ENCODE data around the gene VAV2. TPM values are rescaled to one million over a fixed set of nuclear protein-coding genes. Genes with fewer than 3 reads are reported as not detected.

Gene VAV2
- total RNA-seq, 3 donors from 2014 or later (not counting 1 experiment from before 2014, with no cell fraction given) = 3.9 to 5.1 (median 4.8) TPM

DNA sequence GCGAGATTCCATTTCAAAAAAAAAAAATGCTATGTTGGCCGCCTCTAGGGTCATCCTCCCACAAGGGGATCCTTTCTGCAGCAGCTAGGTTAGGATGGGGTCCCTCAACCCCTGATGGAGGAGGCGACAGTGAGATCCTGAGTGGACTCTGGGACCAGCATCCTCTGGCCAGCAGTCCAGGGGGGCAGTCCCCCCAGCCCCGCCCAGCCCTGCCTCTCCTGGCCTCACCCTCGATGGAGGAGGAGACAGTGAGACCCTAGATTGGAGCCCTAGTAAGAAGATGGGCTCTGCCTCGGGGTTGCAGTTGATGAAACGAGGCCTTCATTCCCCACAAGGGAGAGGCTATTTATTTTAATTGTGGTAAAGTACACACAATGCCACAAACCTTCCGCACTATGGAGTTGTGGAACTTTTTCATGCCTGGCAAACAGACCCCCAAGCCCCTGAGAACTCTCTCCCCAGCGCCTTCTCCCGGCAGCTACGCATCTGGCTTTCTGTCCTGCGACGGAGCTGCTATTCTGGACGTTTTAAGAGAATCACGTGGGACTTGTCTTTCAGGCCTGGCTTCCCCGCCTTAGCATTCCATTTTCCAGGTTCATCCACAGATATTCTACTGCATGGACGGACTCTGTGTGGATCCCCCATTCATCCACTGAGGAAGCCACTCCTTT, 15.8 kb downstream of the VAV2 start:
- H3K4me3 ChIP-seq (ENCODE audit: low read length) = no peak overlapping the region
- H3K9me3 ChIP-seq (ENCODE audit: control insufficient read depth, insufficient read depth, low read length) = no peaks in the 10 kb centered on the region
- no peaks in the 10 kb centered on the region for H3K9me3 Mint-ChIP-seq
- 90% methylated on average over 17 of the region's 17 CpGs for WGBS (ENCODE audit: insufficient coverage)
- H3K27ac ChIP-seq (ENCODE audit: low read length) = no peak overlapping the region
- intact Hi-C loops (cut with micrococcal nuclease) = no loop called here
- H3K27me3 Mint-ChIP-seq (ENCODE audit: low read depth in 2 of 2) = no peaks in the 10 kb centered on the region
- H3K27me3 ChIP-seq (ENCODE audit: control insufficient read depth, insufficient read depth, low read length) = no peaks in the 10 kb centered on the region
- H3K4me1 ChIP-seq (ENCODE audit: control insufficient read depth, insufficient read depth, low read length) = peaks cover 25% of the 10 kb centered on the region
- H3K27ac Mint-ChIP-seq = no peak overlapping the region
- H3K4me1 Mint-ChIP-seq = no peaks in the 10 kb centered on the region
- no peak for ATAC-seq
- TF ChIP-seq, protein P1, sequence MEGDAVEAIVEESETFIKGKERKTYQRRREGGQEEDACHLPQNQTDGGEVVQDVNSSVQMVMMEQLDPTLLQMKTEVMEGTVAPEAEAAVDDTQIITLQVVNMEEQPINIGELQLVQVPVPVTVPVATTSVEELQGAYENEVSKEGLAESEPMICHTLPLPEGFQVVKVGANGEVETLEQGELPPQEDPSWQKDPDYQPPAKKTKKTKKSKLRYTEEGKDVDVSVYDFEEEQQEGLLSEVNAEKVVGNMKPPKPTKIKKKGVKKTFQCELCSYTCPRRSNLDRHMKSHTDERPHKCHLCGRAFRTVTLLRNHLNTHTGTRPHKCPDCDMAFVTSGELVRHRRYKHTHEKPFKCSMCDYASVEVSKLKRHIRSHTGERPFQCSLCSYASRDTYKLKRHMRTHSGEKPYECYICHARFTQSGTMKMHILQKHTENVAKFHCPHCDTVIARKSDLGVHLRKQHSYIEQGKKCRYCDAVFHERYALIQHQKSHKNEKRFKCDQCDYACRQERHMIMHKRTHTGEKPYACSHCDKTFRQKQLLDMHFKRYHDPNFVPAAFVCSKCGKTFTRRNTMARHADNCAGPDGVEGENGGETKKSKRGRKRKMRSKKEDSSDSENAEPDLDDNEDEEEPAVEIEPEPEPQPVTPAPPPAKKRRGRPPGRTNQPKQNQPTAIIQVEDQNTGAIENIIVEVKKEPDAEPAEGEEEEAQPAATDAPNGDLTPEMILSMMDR (IDR thresholded peaks at IDR 0.05) = no peak
- no peak overlapping the region for H3K4me3 Mint-ChIP-seq
- H3K36me3 ChIP-seq (ENCODE audit: control insufficient read depth, insufficient read depth, low read length) = no peaks in the 10 kb centered on the region
- DNase-seq = no peak
- H3K36me3 Mint-ChIP-seq = no peaks in the 10 kb centered on the region

- intact Hi-C loops (cut with micrococcal nuclease) = no loop called here
- Histone ChIP-seq H3K27ac (ENCODE audit: low read length) (no peak overlapping the region), H3K9me3 (ENCODE audit: control insufficient read depth, insufficient read depth, low read length) (no peaks in the 10 kb centered on the region), H3K4me1 (ENCODE audit: control insufficient read depth, insufficient read depth, low read length) (peaks cover 21% of the 10 kb centered on the region), H3K4me3 (ENCODE audit: low read length) (no peak overlapping the region), H3K27me3 (ENCODE audit: control insufficient read depth, insufficient read depth, low read length) (no peaks in the 10 kb centered on the region), H3K36me3 (ENCODE audit: control insufficient read depth, insufficient read depth, low read length) (no peaks in the 10 kb centered on the region)
- Mint-ChIP-seq H3K4me3 (no peak overlapping the region), H3K4me1 (no peaks in the 10 kb centered on the region), H3K27me3 (ENCODE audit: low read depth in 2 of 2) (no peaks in the 10 kb centered on the region), H3K36me3 (no peaks in the 10 kb centered on the region), H3K9me3 (no peaks in the 10 kb centered on the region), H3K27ac (no peak overlapping the region)
- DNase-seq = no peak
- WGBS (ENCODE audit: insufficient coverage) = 80% methylated on average over 3 of the region's 3 CpGs
- no peak for ATAC-seq
- TF ChIP-seq, protein P1 (IDR thresholded peaks at IDR 0.05) = no peak
Measured at GRCh38 chr9:133975511-133975910, 16.6 kb downstream of the VAV2 start.

DNA sequence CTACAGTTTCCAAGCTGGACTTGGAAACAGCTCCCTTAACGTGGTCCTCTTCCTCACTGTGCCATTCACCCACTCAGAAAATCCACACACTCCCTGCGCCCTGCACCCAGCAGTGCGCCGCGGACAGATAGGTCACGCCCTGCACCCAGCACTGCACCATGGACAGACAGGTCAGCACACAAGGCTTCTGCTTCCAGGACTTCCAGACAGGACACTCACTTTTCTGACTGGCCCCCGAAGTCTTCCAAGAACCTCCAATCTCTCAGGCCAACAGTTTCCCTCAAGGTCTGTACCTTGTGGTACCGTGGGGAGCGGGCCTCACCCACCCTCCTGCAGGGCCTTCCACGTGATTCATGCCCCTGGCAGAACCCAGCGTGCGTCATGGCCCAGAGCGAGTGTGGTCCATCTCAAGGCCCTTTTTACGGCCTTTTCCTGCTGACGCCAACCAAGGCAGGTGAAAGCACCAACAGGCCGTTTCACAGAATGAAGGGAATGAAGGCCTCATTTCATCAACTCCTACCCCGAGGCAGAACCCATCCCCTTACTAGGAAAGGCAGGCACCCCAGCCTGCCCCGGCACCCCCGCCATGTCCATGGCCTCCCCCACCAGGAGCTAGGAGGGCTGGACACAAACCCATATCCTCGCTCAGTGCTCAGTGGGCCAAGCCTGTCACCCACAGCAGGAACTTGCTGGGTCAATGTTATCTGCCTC, 17.3 kb downstream of the VAV2 start:
- H3K4me1 ChIP-seq (ENCODE audit: control insufficient read depth, insufficient read depth, low read length) = peaks cover 16% of the 10 kb centered on the region
- TF ChIP-seq, protein P1 (IDR thresholded peaks at IDR 0.05) = no peak
- WGBS (ENCODE audit: insufficient coverage) = 91% methylated on average over 20 of the region's 20 CpGs
- no peaks in the 10 kb centered on the region for H3K36me3 ChIP-seq (ENCODE audit: control insufficient read depth, insufficient read depth, low read length)
- intact Hi-C loops (cut with micrococcal nuclease) = no loop called here
- no peak for ATAC-seq
- Mint-ChIP-seq H3K4me3 (no peak overlapping the region), H3K4me1 (no peaks in the 10 kb centered on the region), H3K27me3 (ENCODE audit: low read depth in 2 of 2) (no peaks in the 10 kb centered on the region), H3K9me3 (no peaks in the 10 kb centered on the region), H3K36me3 (no peaks in the 10 kb centered on the region), H3K27ac (no peak overlapping the region)
- no peaks in the 10 kb centered on the region for H3K27me3 ChIP-seq (ENCODE audit: control insufficient read depth, insufficient read depth, low read length)
- H3K9me3 ChIP-seq (ENCODE audit: control insufficient read depth, insufficient read depth, low read length) = no peaks in the 10 kb centered on the region
- H3K4me3 ChIP-seq (ENCODE audit: low read length) = no peak overlapping the region
- no peak for DNase-seq
- no peak overlapping the region for H3K27ac ChIP-seq (ENCODE audit: low read length)
